ENCODE results near the gene ACADVL. TPM values are rescaled to one million over a fixed set of nuclear protein-coding genes. Genes with fewer than 3 reads are reported as not detected.
"Not testable (repeated sequence)": the region's sequence is repeated elsewhere in the genome, so short reads cannot be mapped to it uniquely, and the experiment has no call there.

The ACADVL gene
- polyA plus RNA-seq, 1 of the 3 experiments (the other 2 are of a cell fraction): 635 TPM

GRCh38 chr17:7242717-7243452 lies 23.1 kb downstream of the ACADVL start (continued):
- TF ChIP-seq USF2 (IDR thresholded peaks at IDR 0.05; ENCODE audit: borderline replicate concordance, low read depth, low read length) (peak; percentile 93), TEAD4 (IDR thresholded peaks at IDR 0.05; ENCODE audit: borderline replicate concordance, insufficient read depth) (no peak), PBX3 (IDR thresholded peaks at IDR 0.05) (peak; percentile 89)
- TF ChIP-seq, protein P1, sequence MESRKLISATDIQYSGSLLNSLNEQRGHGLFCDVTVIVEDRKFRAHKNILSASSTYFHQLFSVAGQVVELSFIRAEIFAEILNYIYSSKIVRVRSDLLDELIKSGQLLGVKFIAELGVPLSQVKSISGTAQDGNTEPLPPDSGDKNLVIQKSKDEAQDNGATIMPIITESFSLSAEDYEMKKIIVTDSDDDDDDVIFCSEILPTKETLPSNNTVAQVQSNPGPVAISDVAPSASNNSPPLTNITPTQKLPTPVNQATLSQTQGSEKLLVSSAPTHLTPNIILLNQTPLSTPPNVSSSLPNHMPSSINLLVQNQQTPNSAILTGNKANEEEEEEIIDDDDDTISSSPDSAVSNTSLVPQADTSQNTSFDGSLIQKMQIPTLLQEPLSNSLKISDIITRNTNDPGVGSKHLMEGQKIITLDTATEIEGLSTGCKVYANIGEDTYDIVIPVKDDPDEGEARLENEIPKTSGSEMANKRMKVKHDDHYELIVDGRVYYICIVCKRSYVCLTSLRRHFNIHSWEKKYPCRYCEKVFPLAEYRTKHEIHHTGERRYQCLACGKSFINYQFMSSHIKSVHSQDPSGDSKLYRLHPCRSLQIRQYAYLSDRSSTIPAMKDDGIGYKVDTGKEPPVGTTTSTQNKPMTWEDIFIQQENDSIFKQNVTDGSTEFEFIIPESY (IDR thresholded peaks at IDR 0.05; ENCODE audit: borderline replicate concordance, low read depth): peak; percentile 78

GRCh38 chr17:7243453-7243729 lies 23.7 kb downstream of the ACADVL start:
- ChIA-PET POLR2A (interaction anchor here (1.2 to 1.8 kb wide), 4 partner anchors 8 to 28 kb away, joined by 5 to 7 read pairs (median 6); partner anchors contain the start of genes CTDNEP1, DVL2 and ELP5), CTCF (interaction anchor here (1.0 to 5.6 kb wide), 5 partner anchors 8 to 108 kb away, joined by 3 to 35 read pairs (median 6); partner anchors contain the start of genes ACADVL, CTDNEP1, DLG4 and ELP5)
- Histone ChIP-seq H3K27me3 (ENCODE audit: insufficient read depth) (no peaks in the 10 kb centered on the region), H3F3A (replicated peaks; ENCODE audit: insufficient read depth) (peaks cover 43% of the 10 kb centered on the region), H2AFZ (ENCODE audit: low read depth) (no peak overlapping the region), H3K9me3 (no peaks in the 10 kb centered on the region), H3K36me3 (replicated peaks in 1 of 2; ENCODE audit: control insufficient read depth in 1 of 2, insufficient read depth in 2 of 2, low read length in 1 of 2) (peaks cover 31 to 44% of the 10 kb centered on the region in 2 experiments), H3K4me3 (ENCODE audit: low read depth in 2 of 2, low read length in 1 of 2) (peak overlapping the region; percentile 80 to 98), H3K27ac (ENCODE audit: low read depth in 2 of 2, low read length in 1 of 2) (peak overlapping the region; percentile 88 to 99), H3K9ac (peak overlapping the region; percentile 97), H4K20me1 (ENCODE audit: insufficient read depth) (no peaks in the 10 kb centered on the region), H3K4me1 (ENCODE audit: control insufficient read depth in 1 of 2, insufficient read depth in 2 of 2, low read depth in 1 of 2, low read length in 1 of 2) (peaks cover 12 to 19% of the 10 kb centered on the region in 2 experiments; a peak in 3 of 4 replicates), H3K4me2 (peak overlapping the region; percentile 79), H3K79me2 (ENCODE audit: insufficient read depth) (peaks cover 61% of the 10 kb centered on the region), H3K9me2 (no peaks in the 10 kb centered on the region)
- no peak for TF ChIP-seq USF2 (IDR thresholded peaks at IDR 0.05; ENCODE audit: borderline replicate concordance, low read depth, low read length)
- no peak for TF ChIP-seq JUND (IDR thresholded peaks at IDR 0.05)
- TF ChIP-seq MXI1 (IDR thresholded peaks at IDR 0.05; ENCODE audit: low read depth, low read length): no peak
- TF ChIP-seq, protein P2, sequence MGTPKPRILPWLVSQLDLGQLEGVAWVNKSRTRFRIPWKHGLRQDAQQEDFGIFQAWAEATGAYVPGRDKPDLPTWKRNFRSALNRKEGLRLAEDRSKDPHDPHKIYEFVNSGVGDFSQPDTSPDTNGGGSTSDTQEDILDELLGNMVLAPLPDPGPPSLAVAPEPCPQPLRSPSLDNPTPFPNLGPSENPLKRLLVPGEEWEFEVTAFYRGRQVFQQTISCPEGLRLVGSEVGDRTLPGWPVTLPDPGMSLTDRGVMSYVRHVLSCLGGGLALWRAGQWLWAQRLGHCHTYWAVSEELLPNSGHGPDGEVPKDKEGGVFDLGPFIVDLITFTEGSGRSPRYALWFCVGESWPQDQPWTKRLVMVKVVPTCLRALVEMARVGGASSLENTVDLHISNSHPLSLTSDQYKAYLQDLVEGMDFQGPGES (IDR thresholded peaks at IDR 0.05; ENCODE audit: low read depth, low read length): no peak
- TF ChIP-seq RCOR1 (IDR thresholded peaks at IDR 0.05; ENCODE audit: low read length): no peak
- no peak for TF ChIP-seq SMC3 (IDR thresholded peaks at IDR 0.05; ENCODE audit: low read depth, low read length)
- TF ChIP-seq RAD21 (IDR thresholded peaks at IDR 0.05; ENCODE audit: low read length): no peak
- WGBS (ENCODE audit: low lambda C conversion rate): 71% methylated on average over 2 of the region's 2 CpGs
- no peak for DNase-seq

GRCh38 chr17:7243838-7244237 lies 24.1 kb downstream of the ACADVL start:
- POLR2A ChIA-PET: interaction anchor here (0.6 to 1.8 kb wide), 2 partner anchors 9 to 60 kb away, joined by 5 to 7 read pairs; partner anchors contain the start of gene DVL2
- not testable (repeated sequence) for H4K20me1 ChIP-seq (ENCODE audit: insufficient read depth); H3K4me3 ChIP-seq (ENCODE audit: low read depth in 2 of 2, low read length in 1 of 2); H3K9me3 ChIP-seq; H3K27me3 ChIP-seq (ENCODE audit: insufficient read depth); H3K9ac ChIP-seq; H3K27ac ChIP-seq (ENCODE audit: low read depth in 2 of 2, low read length in 1 of 2); H3K9me2 ChIP-seq; H3K4me2 ChIP-seq; DNase-seq; H2AFZ ChIP-seq (ENCODE audit: low read depth)
- 89% methylated on average over 8 of the region's 10 CpGs for WGBS (ENCODE audit: low lambda C conversion rate)
- Histone ChIP-seq H3K4me1 (ENCODE audit: control insufficient read depth in 1 of 2, insufficient read depth in 2 of 2, low read depth in 1 of 2, low read length in 1 of 2) (peaks cover 12 to 19% of the 10 kb centered on the region in 2 experiments; a peak in 3 of 4 replicates), H3K36me3 (replicated peaks in 1 of 2; ENCODE audit: control insufficient read depth in 1 of 2, insufficient read depth in 2 of 2, low read length in 1 of 2) (peaks cover 31 to 44% of the 10 kb centered on the region in 2 experiments), H3K79me2 (ENCODE audit: insufficient read depth) (peaks cover 62% of the 10 kb centered on the region), H3F3A (replicated peaks; ENCODE audit: insufficient read depth) (peaks cover 43% of the 10 kb centered on the region)
- CTCF ChIA-PET: interaction anchor here (0.9 to 3.7 kb wide), 3 partner anchors 24 to 107 kb away, joined by 3 to 15 read pairs (median 3); partner anchors contain the start of genes ACADVL and DLG4
